ENCODE data around the gene COX4I1. TPM values are rescaled to one million over a fixed set of nuclear protein-coding genes. Genes with fewer than 3 reads are reported as not detected.

COX4I1 gene
- total RNA-seq, 1 experiment from 2014 or later, result 839 TPM

GRCh38 chr16:85839681-85840240, 40.3 kb downstream of the COX4I1 start:
- no peak overlapping the region for H3K27ac ChIP-seq (ENCODE audit: low read depth, low read length)
- peaks cover 32% of the 10 kb centered on the region for H3K27me3 ChIP-seq (ENCODE audit: insufficient read depth, low read length)
- BruUV-seq (replicated peaks), result no TSS peak
- no peaks in the 10 kb centered on the region for H3K9me3 ChIP-seq (ENCODE audit: control insufficient read depth in 1 of 2, insufficient read depth in 1 of 2, low read depth in 1 of 2, low read length in 2 of 2)
- H2AFZ ChIP-seq (ENCODE audit: low read depth, low read length, poor library complexity, severe bottlenecking), result no peak overlapping the region
- intact Hi-C loops (cut with micrococcal nuclease), result no loop called here
- no peak overlapping the region for H3K9ac ChIP-seq (ENCODE audit: low read length)
- no peak for DNase-seq (ENCODE audit: low read depth, low spot score)
- no peaks in the 10 kb centered on the region for H3K9me2 ChIP-seq (ENCODE audit: insufficient read depth)
- no peaks in the 10 kb centered on the region for H3K4me1 ChIP-seq (ENCODE audit: control insufficient read depth in 1 of 2, insufficient read depth in 2 of 2, low read length in 2 of 2)
- ChIA-PET CTCF (no interaction called here), POLR2A (no interaction called here), RAD21 (ENCODE audit: low non-redundant PET in 1 of 2, low total read pairs in 2 of 2, uncharacterized antibody in 2 of 2, unreplicated experiment in 2 of 2) (no interaction called here)
- TF ChIP-seq POLR2A (IDR thresholded peaks at IDR 0.05; ENCODE audit: borderline replicate concordance, extremely low read depth, insufficient read depth, insufficient read length), result no peak
- no peak for TF ChIP-seq REST (IDR thresholded peaks at IDR 0.05; ENCODE audit: low read depth)
- no peak for TF ChIP-seq ZFX (IDR thresholded peaks at IDR 0.05)
- no peak for TF ChIP-seq JUND (IDR thresholded peaks at IDR 0.05)
- no peak for TF ChIP-seq TCF7L2 (IDR thresholded peaks at IDR 0.05; ENCODE audit: borderline replicate concordance, extremely low read depth, insufficient read depth, insufficient read length)
- no peak for TF ChIP-seq SP1 (IDR thresholded peaks at IDR 0.05; ENCODE audit: low read depth)
- TF ChIP-seq ELF1 (IDR thresholded peaks at IDR 0.05; ENCODE audit: borderline replicate concordance, low read depth), result no peak
- TF ChIP-seq CEBPB (IDR thresholded peaks at IDR 0.05; ENCODE audit: low read depth), result no peak
- TF ChIP-seq POLR2AphosphoS5 (IDR thresholded peaks at IDR 0.05; ENCODE audit: low read depth, low read length), result no peak
- TF ChIP-seq EZH2 (IDR thresholded peaks at IDR 0.05), result no peak
- TF ChIP-seq ATF3 (IDR thresholded peaks at IDR 0.05), result no peak
- TF ChIP-seq ZBTB33 (IDR thresholded peaks at IDR 0.05; ENCODE audit: extremely low read depth, insufficient replicate concordance, low read length), result no peak
- TF ChIP-seq EGR1 (IDR thresholded peaks at IDR 0.05; ENCODE audit: low read depth), result no peak
- TF ChIP-seq CBX3 (IDR thresholded peaks at IDR 0.05; ENCODE audit: low read depth), result no peak
- no peak for TF ChIP-seq YY1 (IDR thresholded peaks at IDR 0.05; ENCODE audit: extremely low read depth, insufficient replicate concordance, low read depth, low read length)
- TF ChIP-seq ZNF274 (IDR thresholded peaks at IDR 0.05; ENCODE audit: low read depth, low read length), result no peak
- TF ChIP-seq MAX (IDR thresholded peaks at IDR 0.05), result no peak
- TF ChIP-seq SIN3A (IDR thresholded peaks at IDR 0.05; ENCODE audit: low read depth), result no peak
- TF ChIP-seq RAD21 (IDR thresholded peaks at IDR 0.05; ENCODE audit: low read depth), result no peak
- no peak for ATAC-seq
- no peaks in the 10 kb centered on the region for H4K20me1 ChIP-seq (ENCODE audit: insufficient read depth)
- H3K36me3 ChIP-seq (ENCODE audit: control insufficient read depth in 1 of 2, insufficient read depth in 2 of 2, low read length in 2 of 2), result no peaks in the 10 kb centered on the region
- H3K79me2 ChIP-seq (ENCODE audit: insufficient read depth, low read length), result no peaks in the 10 kb centered on the region
- no peak overlapping the region for H3K4me3 ChIP-seq (replicated peaks in 1 of 2; ENCODE audit: low read depth in 1 of 2, low read length in 2 of 2)
- H3K4me2 ChIP-seq (ENCODE audit: low read length), result no peak overlapping the region

Measured in HCT116 (cell line).